Measurements from ENCODE around the gene CREB3L2.
"Not testable (repeated sequence)": the region's sequence is repeated elsewhere in the genome, so short reads cannot be mapped to it uniquely, and the experiment has no call there.

Gene CREB3L2

GRCh38 chr7:137970253-137970975, 31.5 kb downstream of the CREB3L2 start:
- peak; percentile 66 for DNase-seq (ENCODE audit: low spot score)
- FAIRE-seq, result no peak

- DNase-seq (ENCODE audit: low spot score) (no peak), FAIRE-seq (no peak)
These were observed 32.1 kb downstream of the CREB3L2 start for GRCh38 chr7:137969828-137970227.

DNA sequence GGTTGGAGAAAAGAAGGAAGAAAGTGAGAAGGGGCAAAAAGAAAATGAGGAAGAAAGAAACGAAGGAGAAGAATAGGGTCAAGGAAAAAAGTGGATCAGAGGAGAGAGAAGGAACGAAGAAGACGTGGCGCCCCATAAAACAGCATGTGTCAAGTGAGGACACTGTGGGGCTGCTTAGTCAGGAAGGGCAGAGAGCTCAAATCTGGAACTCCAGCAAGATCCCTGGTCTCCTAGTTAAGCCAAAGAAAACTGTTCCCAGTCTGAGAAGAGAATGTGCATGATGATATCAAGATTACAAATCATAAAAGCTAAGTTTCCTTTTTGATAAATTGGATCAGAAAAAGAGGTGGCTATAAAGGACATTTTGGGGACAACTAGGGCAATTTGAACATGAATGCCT, 33.0 kb downstream of the CREB3L2 start:
- FAIRE-seq (no peak), DNase-seq (ENCODE audit: low spot score) (no peak)

DNA sequence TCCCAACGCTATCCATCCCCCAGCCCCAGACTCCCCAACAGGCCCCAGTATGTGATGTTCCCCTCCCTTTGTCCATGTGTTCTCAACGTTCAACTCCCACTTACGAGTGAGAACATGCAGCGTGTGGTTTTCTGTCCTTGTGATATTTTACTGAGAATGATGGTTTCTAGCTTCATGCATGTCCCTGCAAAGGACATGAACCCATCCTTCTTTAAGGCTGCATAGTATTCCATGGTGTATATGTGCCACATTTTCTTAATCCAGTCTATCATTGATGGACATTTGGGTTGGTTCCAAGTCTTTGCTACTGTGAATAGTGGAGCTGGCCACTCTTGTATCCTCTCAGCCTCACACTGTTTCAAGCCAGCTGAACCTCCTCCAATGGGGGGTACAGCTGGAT, 33.5 kb downstream of the CREB3L2 start:
- FAIRE-seq; DNase-seq (ENCODE audit: low spot score): not testable (repeated sequence)

- peak; percentile 59 for DNase-seq (ENCODE audit: low spot score)
- FAIRE-seq, result no peak
These were observed 34.5 kb downstream of the CREB3L2 start for GRCh38 chr7:137967143-137968018.

DNA sequence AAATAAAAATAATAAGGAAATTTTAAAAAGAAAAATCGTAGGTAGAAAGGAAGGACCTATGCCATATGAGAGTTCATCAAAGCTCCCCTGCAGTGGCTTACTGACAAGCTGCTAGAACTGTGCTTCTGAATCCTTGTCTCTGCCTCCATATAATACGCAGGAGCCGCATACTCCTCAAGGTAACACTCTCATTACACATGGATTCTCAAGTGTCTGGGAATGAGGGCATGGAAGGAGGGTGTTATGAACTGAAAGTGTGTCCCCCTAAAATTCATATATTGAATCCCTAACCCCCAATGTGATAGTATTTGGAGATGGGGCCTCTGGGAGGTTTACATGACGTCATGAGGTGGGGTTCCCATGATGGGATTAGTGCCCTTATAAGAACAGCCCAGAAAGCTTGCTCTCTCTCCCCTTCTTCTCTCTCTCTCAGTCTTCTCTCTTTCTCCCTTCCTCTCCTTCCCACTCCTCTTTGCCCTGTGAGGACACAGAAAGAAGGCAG, 35.2 kb downstream of the CREB3L2 start:
- no peak for DNase-seq (ENCODE audit: low spot score)
- no peak for FAIRE-seq

DNA sequence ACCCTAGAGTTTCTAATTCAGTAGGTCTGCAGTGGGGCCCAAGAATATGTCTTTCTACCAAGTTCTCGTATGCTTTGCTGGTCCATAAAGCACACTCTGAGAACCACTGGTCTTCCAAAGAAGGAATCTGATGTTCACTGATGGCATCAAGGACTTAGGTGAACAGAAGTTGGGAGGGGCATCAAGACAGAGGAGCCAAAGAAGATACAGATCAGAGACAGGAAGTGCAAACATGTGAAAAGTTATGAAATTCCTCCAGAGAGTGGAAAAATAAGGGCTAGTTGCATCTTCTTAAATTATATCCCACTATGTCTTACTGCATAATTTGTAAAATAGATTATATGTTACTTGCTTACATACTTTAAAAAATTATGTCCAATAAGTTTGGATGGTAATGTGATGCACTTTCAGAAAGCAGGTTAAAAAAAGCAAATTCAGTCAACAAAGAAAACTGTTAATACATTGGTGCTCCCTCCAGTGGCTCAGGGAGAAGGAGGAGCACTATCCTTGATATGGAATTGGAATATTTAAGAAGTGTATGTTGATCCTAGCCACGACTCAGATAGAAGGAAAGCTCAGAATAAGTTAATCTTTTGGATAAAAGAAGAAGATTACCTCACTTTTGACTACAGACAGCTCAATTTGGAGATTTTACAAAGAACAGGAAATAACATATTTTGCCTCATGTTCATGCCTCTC, 35.8 kb downstream of the CREB3L2 start:
- no peak for FAIRE-seq
- DNase-seq (ENCODE audit: low spot score), result no peak

DNA sequence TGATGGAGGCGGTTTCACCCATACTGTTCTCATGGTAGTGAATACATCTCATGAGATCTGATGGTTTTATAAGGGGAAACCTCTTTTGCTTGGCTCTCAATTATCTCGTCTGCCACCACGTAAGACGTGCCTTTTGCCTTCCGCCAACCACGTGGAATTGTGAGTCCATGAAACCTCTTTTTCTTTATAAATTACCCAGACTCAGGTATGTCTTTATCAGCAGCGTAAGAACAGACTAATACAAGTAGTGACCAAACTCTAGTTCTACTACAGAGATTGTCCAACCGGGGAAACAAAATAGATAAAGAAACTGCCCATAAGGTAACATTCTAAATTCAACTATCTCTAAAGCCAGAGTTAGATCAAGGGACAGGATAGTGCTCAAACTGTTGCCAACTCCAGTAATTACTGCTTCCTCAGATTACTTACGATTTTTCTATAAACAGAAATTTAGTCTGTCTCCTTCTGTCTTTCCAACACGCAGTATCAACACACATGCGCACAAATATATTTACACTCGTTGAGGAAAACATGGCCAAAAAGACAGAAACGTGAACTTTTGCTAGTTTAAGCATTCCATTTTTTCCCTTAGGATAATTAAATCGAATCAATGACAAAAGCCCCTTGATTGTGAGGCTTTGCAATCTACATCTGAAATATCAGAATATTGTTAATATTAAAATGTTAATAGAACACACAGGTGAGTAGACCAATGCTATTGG, 36.9 kb downstream of the CREB3L2 start:
- FAIRE-seq, result no peak
- DNase-seq (ENCODE audit: low spot score), result no peak

DNA sequence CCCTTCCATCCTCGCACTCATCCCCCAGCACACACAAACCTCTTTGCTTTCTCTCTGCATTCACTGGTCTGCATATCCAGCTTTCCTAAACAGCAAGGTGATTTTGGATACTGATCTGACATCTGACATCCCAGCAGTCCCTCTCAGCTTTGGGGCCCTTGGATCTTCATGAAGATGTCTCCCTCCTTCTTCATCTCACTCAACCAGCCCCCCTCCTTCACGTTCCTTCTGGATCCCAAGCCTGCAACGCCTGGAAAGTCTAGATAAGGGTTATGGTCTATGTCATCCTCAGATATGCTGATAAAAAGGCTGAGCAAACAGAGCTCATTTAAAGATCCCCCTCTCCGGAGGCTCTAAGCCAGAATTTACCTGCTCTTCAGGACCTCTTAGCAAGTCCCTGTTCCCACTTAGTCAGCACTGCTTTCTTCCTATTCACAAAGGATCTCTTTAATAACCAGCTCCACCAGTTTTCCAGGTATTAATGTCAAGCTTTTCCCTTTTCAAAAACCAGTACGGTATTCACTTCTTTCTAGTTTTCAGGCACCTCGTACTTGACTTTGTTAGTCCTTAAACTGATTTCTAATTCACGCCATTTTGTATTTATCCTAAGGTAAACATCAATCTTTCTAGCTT, 38.9 kb downstream of the CREB3L2 start:
- DNase-seq (ENCODE audit: low spot score), result no peak
- no peak for FAIRE-seq

DNA sequence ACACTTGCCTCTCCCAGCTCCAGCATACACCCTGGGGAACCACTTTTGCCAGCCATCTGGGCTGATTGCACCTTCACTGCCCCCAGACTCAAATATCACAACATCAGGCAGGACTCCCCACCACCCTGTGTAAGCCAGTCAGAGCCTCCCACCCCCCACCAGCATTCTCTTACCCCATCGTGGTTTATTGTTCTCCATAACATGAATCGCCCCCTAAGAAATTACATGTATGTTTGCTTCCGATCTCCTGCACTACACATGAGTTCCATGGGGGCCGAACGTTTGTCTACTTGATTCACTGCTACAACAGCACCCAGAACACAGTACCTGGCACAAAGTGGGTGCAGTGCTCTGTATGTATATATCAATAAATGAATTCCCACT, 39.4 kb downstream of the CREB3L2 start:
- DNase-seq (ENCODE audit: low spot score), result no peak
- no peak for FAIRE-seq

DNA sequence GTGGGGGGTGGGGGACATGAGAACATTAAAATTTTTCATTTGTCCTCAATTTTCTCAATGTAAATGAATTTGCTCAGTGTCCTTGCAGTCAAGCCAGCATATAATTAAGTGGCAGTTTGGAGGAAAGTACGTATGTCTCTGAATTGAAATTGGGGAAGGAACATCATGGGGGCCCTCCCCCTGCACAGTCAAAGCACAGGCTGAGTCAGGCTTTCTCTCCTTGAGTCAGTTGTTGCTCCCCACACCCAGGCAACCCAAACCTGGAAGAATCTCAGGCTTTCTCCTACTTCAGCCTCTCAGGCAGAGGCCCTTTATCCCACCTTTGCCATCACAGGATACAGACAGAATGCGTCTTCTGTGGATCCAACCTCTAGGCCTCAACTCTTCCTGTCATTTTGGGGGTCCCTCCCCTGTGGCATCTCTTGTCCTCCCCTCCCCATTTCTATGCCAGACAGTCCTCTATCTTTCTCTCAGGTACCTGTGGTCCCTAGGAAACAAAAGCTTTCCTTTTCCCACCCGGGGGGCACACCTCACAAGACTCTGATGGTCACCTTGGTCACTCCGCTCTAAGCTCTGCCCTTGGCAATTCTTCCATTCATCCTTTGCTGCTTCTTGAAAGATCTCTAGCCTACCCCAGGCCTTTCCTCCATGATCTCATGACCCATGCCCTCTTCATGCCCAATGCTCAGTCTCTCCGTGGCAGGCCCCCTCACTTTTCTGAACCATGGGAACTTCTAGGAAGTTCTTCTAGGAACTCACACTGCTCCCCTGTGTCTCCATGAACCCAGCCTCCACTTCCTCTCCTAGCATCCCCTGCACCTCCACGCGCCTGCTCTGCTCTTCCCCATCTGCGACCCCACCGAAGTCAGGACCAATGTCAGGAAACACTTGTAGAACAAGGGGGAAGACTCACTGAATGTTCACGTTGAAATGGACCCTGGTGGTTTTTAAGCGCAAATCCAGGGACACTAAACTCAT, 40.4 kb downstream of the CREB3L2 start:
- FAIRE-seq, result no peak

GRCh38 chr7:137960020-137960419, 41.9 kb downstream of the CREB3L2 start:
- no peak for DNase-seq (ENCODE audit: low spot score)
- no peak for FAIRE-seq

More for the DNA sequence above, 40.4 kb downstream of the CREB3L2 start:
- no peak for DNase-seq (ENCODE audit: low spot score)

DNA sequence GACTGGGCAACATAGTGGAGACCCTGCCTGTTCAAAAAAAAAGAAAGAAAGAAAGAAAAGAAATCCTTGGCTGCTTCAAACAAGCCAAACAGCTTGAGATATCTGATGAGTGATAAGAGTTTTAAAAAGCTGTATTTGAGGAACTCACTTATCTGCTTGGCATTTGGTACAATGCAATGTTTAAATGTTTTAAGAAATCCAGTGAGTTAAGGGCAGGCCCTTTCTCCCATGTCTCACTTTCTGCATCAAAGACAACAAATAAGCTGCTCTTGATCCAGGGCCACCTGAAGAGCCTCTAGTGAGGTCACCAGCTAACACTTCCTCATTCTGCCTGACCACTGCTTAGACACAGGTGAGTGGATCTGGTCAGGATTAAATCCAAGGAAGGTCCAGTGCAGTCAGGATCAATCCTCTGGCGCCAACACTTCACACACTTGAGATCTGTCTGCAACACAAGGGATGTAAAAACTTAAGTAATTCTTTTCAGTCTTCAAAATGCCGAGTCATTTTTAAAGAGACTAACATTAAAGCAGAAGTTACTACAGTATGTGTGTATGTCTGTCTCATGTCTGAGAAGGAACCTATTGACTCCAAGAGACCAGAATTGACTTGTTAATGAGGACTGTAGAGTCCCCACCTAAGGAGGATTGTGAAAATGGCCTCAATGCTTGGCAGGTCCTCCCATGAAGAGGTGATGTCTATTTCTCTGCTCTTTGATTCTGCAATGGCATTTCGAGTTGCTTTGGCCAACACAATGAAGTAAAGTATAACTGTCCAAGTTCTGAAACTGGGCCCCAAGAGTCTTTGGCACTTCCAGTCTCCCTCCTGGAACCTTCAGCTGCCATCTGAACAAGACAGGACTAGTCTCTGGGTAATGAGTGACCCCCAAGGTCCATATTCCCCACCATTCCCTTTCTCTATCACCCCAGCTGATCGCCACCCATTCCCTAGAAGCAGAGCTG, 43.1 kb downstream of the CREB3L2 start:
- no peak for DNase-seq (ENCODE audit: low spot score)
- no peak for FAIRE-seq

- no peak for DNase-seq (ENCODE audit: low spot score)
- FAIRE-seq, result no peak
These were observed 44.0 kb downstream of the CREB3L2 start for GRCh38 chr7:137957887-137958286.

DNA sequence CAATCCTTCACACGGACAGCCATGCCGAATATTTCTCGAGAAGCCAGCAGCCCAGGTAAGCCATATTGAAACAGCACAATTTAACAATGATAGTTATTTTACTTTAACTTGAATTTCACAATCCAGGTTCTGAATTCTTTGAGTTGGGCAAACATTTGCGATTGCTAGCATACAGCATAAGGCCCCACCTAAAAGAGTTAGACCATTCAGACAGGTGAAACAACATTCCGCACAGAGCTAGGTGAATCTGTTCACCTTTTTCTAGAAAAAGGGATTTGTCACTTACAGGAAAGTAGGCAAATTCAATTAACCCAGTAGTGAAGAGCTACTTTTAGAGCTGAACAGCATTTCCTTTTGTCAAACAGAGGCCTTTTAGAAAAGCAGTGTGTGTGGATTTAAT, 45.3 kb downstream of the CREB3L2 start:
- no peak for DNase-seq (ENCODE audit: low spot score)
- FAIRE-seq, result no peak

GRCh38 chr7:137956183-137956582, 45.7 kb downstream of the CREB3L2 start:
- no peak for DNase-seq (ENCODE audit: low spot score)
- FAIRE-seq, result no peak

- no peak for DNase-seq (ENCODE audit: low spot score)
These were observed 47.3 kb downstream of the CREB3L2 start for GRCh38 chr7:137954614-137955013.

More at GRCh38 chr7:137954614-137955013, 47.3 kb downstream of the CREB3L2 start:
- no peak for FAIRE-seq
